ENCODE data around the gene BEND2.

Gene BEND2

GRCh38 chrX:18119856-18120255 lies 100.8 kb downstream of the BEND2 start:
- no peak overlapping the region for H3K4me3 ChIP-seq (ENCODE audit: control insufficient read depth, low read depth, low read length)
- TF ChIP-seq CTCF (conservative IDR thresholded peaks at IDR 0.05; ENCODE audit: control insufficient read depth, insufficient read depth, low read depth, low read length), result no peak
- no peak for DNase-seq (ENCODE audit: low read depth)
